Loucy (cell line): ENCODE measurements around the gene TXNRD2.

Experiments
- H2AFZ ChIP-seq: fragments of 200-600 bp; sonication (generic); 2 replicates; pipeline ENCODE4 v1.6.0; 2016; ENCODE audit warnings: antibody characterized with exemption, mild to moderate bottlenecking, low read length, moderate library complexity
- H3F3A ChIP-seq: fragments of 200-600 bp; 2 replicates; pipeline ENCODE4 v1.6.0; 2016; ENCODE audit warnings: antibody characterized with exemption, low read depth, mild to moderate bottlenecking
- H3K27me3 ChIP-seq: fragments of 200-600 bp; sonication (generic); 2 replicates; pipeline ENCODE4 v1.6.1; 2014; ENCODE audit warnings: low read length, mild to moderate bottlenecking; ENCODE audit not compliant: insufficient read depth, poor library complexity, severe bottlenecking
- H3K36me3 ChIP-seq: fragments of 200-600 bp; sonication (generic); 2 replicates; pipeline ENCODE4 v1.6.1; 2016; ENCODE audit warnings: low read length; ENCODE audit not compliant: insufficient read depth
- H3K4me1 ChIP-seq: fragments of 200-600 bp; sonication (generic); 2 replicates; pipeline ENCODE4 v1.5.1; 2014; ENCODE audit warnings: low read length, mild to moderate bottlenecking; ENCODE audit not compliant: insufficient read depth, poor library complexity, severe bottlenecking
- H3K4me2 ChIP-seq: fragments of 200-600 bp; sonication (generic); 2 replicates; pipeline ENCODE4 v1.6.0; 2014; ENCODE audit warnings: antibody characterized with exemption, low read length, low read depth, mild to moderate bottlenecking; ENCODE audit not compliant: poor library complexity, severe bottlenecking
- H3K4me3 ChIP-seq: fragments of 200-600 bp; sonication (generic); 2 replicates; pipeline ENCODE4 v1.5.1; 2014; ENCODE audit warnings: low read length, mild to moderate bottlenecking, mixed read lengths; ENCODE audit not compliant: poor library complexity, severe bottlenecking
- H3K79me2 ChIP-seq: fragments of 200-600 bp; sonication (generic); 2 replicates; pipeline ENCODE4 v1.6.1; 2014; ENCODE audit warnings: low read length; ENCODE audit not compliant: insufficient read depth
- H3K9ac ChIP-seq: fragments of 200-600 bp; sonication (generic); 2 replicates; pipeline ENCODE4 v1.6.0; 2014; ENCODE audit warnings: mild to moderate bottlenecking, low read depth, low read length, moderate library complexity; ENCODE audit not compliant: poor library complexity, severe bottlenecking
- H3K9me2 ChIP-seq: fragments of 200-600 bp; sonication (generic); replicated peaks from 2 replicates; pipeline ENCODE4 v1.6.1; 2016; ENCODE audit warnings: low read depth, low read length, mixed read lengths
- H3K9me3 ChIP-seq: fragments of 200-600 bp; sonication (generic); 2 replicates; pipeline ENCODE4 v1.6.1; 2014; ENCODE audit warnings: mild to moderate bottlenecking, antibody characterized with exemption, low read length, low read depth; ENCODE audit not compliant: insufficient read depth
- H4K20me1 ChIP-seq: fragments of 200-600 bp; sonication (generic); 2 replicates; pipeline ENCODE4 v1.6.0; 2014; ENCODE audit warnings: antibody characterized with exemption, low read length, mild to moderate bottlenecking; ENCODE audit not compliant: insufficient read depth, poor library complexity, severe bottlenecking
- CTCF ChIP-seq: fragments of 200-600 bp; sonication (generic); conservative IDR thresholded peaks from 2 replicates; pipeline ENCODE4 v1.5.1; 2014; ENCODE audit warnings: mild to moderate bottlenecking, antibody characterized with exemption, low read length
- EZH2phosphoT487 ChIP-seq: fragments of 200-600 bp; IDR thresholded peaks from 2 replicates; pipeline ENCODE4 v1.6.1; 2018; ENCODE audit warnings: antibody characterized with exemption, mild to moderate bottlenecking, moderate library complexity, borderline replicate concordance

Gene TXNRD2

GRCh38 chr22:19948057-19948760 lies 6.6 kb upstream of the TXNRD2 start:
- H4K20me1 ChIP-seq = peaks cover 45% of the 10 kb centered on the region
- no peak overlapping the region for H3K4me2 ChIP-seq
- H3K9ac ChIP-seq = no peak overlapping the region
- no peaks in the 10 kb centered on the region for H3K27me3 ChIP-seq
- H3K36me3 ChIP-seq = no peaks in the 10 kb centered on the region
- no peak overlapping the region for H3K4me3 ChIP-seq
- no peak overlapping the region for H2AFZ ChIP-seq
- 0 out of 2 replicates have a peak, but pooled peaks cover 2% of the 10 kb centered on the region for H3F3A ChIP-seq
- TF ChIP-seq CTCF (no peak), EZH2phosphoT487 (no peak)
- no peaks in the 10 kb centered on the region for H3K9me2 ChIP-seq
- H3K4me1 ChIP-seq = peaks cover 29% of the 10 kb centered on the region
- no peaks in the 10 kb centered on the region for H3K9me3 ChIP-seq
- H3K79me2 ChIP-seq = peaks cover 76% of the 10 kb centered on the region

- H3K27me3 ChIP-seq = peaks cover 7% of the 10 kb centered on the region
- H3K4me1 ChIP-seq = peaks cover 43% of the 10 kb centered on the region
- no peaks in the 10 kb centered on the region for H3K9me2 ChIP-seq
- no peaks in the 10 kb centered on the region for H3K9me3 ChIP-seq
- no peaks in the 10 kb centered on the region for H3K36me3 ChIP-seq
- H3F3A ChIP-seq = 0 out of 2 replicates have a peak, but pooled peaks cover 4% of the 10 kb centered on the region
- peaks cover 77% of the 10 kb centered on the region for H3K79me2 ChIP-seq
- TF ChIP-seq EZH2phosphoT487 (no peak), CTCF (peak; percentile 35)
- peak overlapping the region; percentile 99 for H3K9ac ChIP-seq
- peaks cover 21% of the 10 kb centered on the region for H4K20me1 ChIP-seq
- peak overlapping the region; percentile 99 for H3K4me2 ChIP-seq
- H3K4me3 ChIP-seq = peak overlapping the region; percentile 89
- H2AFZ ChIP-seq = no peak overlapping the region
Measured at GRCh38 chr22:19943082-19944026, 1.7 kb upstream of the TXNRD2 start.

GRCh38 chr22:19942157-19943081 lies 801 bp upstream of the TXNRD2 start:
- TF ChIP-seq CTCF (no peak), EZH2phosphoT487 (no peak)
- Histone ChIP-seq H3K27me3 (peaks cover 7% of the 10 kb centered on the region), H2AFZ (no peak overlapping the region), H4K20me1 (peaks cover 12% of the 10 kb centered on the region), H3K36me3 (no peaks in the 10 kb centered on the region), H3K4me3 (peak overlapping the region; percentile 89), H3K4me1 (peaks cover 41% of the 10 kb centered on the region), H3K4me2 (peak overlapping the region; percentile 99), H3K9ac (peak overlapping the region; percentile 99), H3K9me2 (no peaks in the 10 kb centered on the region), H3K79me2 (peaks cover 71% of the 10 kb centered on the region), H3F3A (0 out of 2 replicates have a peak, but pooled peaks cover 4% of the 10 kb centered on the region), H3K9me3 (no peaks in the 10 kb centered on the region)
